Nucleus accumbens (tissue), 56 donors: ENCODE results near the gene RHEX.

ENCODE experiments used
- DNase-seq, 56 donors: peaks; one replicate each; lab custom pipeline; 2025; lab: John Stamatoyannopoulos, UW

Gene RHEX

GRCh38 chr1:206114692-206115640 lies 62.0 kb downstream of the RHEX start:
- DNase-seq, result no peak

- no peak for DNase-seq
These were observed 62.8 kb downstream of the RHEX start for GRCh38 chr1:206115791-206116190.

DNA sequence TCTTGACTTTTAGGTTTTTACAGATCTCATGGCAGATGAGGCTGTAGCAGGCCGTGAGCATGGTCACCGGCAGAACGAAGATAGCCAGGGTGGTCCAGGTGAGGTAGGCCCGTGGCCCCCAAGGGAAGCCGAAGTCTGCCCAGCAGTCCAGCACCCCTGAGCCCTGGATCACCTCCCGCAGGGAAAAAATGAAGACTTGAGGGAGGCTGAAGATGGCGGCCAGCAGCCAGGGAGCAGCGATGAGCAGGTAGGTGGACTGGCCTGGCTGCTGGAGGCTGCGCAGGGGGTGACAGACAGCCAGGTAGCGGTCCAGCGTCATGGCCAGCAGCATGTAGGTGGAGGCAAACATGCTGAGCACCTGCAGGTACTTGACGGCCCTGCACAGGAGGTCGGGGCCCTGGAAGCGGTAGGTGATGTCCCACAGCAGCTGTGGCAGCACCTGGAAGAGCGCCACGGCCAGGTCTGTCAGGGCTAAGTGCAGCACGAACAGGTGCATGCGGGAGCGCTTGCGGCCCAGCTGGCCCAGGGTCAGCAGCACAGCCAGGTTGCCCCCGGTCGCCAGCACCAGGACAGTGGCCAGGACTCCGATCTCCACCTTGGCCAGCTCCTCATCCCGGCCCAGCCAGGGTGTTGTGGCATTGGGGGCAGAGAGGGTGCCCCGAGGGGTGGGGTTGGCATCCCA lies 63.4 kb downstream of the RHEX start:
- DNase-seq, result no peak

DNA sequence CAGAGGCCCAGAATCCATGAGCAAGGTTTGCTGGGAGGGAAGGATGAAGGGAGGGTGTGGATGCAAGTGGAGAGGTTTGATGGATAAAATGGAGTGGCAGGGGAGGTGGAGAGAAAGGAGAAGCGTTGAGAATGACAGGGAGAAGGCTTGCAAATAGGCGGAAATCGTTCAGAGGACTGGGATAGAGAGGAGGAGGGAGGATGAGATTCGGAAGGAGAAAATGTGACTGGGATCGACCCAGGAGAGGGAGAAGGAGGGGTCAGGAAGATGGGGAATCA lies 63.8 kb downstream of the RHEX start:
- no peak for DNase-seq

DNA sequence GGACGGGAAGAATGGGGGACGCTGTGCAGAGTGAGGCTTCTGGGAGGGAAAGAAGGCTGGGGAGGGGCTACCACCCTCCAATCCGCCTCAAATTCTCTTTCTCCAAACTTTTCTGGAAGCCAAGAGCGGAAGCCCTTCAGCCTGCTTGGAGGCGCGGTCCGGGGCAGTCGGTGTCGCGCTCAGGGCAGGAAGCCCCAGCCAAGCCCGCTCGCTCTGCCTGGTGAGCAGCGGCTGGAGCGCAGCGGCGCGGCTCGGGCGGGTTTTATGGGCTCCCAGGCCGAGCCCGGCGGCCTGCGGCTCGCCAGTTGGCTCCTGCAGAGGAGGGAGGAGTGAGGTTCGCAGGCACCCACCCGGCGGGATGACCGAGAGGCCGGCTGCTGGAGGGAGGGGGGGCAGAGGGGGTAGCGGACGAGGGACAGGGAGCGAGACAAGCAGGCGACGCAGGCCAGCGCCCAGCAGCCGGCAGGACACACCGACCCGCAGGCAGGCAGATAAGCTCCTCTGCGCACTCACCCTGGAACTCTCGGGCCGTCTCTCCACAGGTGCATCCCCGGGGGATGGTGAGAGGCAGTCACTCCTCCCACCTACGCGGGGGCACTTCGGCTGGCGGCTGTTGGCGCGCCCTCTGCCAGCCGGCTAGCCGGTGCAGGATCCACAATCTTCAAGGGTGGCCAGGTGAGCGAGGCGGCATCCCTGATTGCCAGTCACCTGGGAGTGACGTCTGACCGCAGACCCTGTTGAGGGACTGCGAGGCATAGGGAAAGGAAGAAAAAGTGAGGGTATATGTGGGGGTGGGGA lies 64.4 kb downstream of the RHEX start, which contains the start of gene AVPR1B:
Gene AVPR1B, minus strand, starts transcription at position 238 of the 798 bp plus-strand sequence. CDS start 498 bp downstream, outside the sequence.
- DNase-seq, result peak in 12 of 56 donors; percentile 3 to 39 (median 10)

GRCh38 chr1:206120406-206120805 lies 67.4 kb downstream of the RHEX start:
- DNase-seq, result no peak

- no peak for DNase-seq
These were observed 68.3 kb downstream of the RHEX start for GRCh38 chr1:206121269-206121668.

GRCh38 chr1:206122686-206123085 lies 69.7 kb downstream of the RHEX start:
- no peak for DNase-seq

DNA sequence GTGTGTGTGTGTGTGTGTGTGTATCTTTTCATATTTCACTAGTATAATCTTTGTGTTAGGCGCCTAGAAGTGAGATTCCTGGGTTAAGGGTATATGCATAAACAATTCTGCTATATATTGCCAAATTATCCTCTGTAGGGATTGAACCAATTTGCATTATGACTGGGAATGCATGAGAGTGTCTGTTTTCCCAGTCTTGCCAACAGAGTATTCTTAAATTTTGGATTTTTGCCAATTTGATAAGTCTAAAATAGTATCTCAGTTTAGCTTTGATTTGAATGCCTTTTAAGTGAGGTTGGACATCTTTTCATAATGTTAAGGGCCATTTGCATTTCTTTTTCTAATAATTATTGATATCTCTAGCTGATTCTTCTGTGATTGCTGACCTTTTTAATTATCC lies 72.4 kb downstream of the RHEX start:
- no peak for DNase-seq

DNA sequence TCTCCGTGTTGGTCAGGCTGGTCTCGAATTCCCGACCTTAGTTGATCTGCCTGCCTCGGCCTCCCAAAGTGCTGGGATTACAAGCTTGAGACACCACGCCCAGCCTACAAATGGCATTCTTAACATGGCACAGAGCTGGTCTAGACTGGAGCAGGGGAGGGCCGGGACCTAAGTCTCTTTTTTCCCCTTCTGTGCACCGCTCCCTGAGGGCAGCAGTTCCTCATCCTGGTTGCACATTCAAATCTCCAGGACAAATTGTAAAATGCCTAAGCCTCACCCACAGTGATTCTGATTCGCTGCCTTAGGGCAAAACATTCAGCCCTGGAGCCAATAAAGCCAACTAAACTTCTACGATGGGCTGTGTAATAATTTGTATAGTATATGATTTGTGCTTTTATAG lies 74.4 kb downstream of the RHEX start:
- DNase-seq, result no peak

DNA sequence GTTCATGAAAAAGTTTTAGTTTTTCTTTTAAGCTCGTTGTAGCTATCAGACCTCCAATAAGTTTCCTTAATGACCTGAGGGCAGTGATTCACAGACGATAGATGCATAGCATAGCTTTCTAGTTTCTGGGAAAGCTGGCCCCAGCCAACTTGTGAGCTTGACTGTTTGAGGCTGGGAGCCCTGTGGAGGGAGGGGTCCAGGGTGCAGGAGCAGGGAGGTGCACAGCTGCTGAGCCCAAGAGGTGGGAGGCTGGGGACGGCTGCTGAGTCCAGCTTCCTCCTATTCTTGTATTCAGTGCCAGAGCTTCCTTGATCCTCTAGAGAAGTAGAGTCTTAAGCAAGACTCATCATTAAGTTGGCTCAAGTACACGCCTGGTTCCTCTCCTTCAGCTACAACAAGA lies 75.2 kb downstream of the RHEX start:
- no peak for DNase-seq

GRCh38 chr1:206131037-206131436 lies 78.1 kb downstream of the RHEX start:
- DNase-seq, result no peak

DNA sequence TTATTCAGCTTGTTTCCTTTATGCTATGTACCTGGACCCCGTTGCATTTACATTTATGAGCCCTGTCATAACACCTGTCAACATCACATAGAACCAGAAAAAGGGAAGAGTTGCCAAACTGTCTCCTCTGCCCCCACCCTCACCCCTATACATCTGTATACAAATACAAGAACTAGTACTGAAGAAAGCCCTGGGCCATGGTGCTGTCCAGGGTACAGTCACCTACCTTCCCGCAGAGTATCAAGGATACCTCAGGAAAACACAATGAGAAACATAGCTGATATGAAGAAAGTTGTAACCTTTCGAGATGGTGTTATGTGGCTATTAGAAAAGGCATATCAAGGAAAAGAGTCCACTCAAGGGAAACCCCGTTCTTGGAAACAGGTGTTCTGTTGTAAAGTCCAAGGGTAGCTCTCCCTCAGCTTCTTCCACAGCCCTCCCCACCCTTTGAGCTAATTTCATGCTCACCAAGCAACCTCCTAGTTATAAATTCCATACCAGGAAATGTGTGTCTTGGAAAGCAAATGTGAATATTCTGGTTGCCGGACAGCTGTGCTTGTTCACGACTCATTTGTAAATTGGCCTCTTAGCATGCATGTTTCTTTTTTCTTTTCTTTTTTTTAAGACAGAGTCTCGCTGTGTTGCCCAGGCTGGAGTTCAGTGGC lies 80.9 kb downstream of the RHEX start:
- no peak for DNase-seq

GRCh38 chr1:206135248-206135647 lies 82.3 kb downstream of the RHEX start:
- no peak for DNase-seq

DNA sequence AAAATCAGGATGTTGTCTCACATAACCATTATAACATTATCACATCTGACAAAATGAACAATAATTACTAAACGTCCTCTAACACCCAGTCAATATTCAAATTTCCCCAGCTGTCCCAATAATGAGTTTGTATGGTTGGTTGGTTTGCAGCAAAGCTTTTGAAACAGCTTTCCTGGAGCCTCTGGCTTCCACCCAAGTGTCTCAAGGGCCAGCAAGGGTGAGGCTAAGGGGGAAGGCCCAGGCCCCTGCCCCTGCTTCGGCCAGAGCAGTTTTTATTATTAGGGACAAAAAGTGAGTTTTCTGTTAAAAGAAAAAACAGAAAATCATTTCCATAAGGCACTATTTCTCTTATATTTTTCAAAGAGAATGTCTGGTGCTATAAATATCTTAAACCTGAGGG lies 83.3 kb downstream of the RHEX start:
- DNase-seq, result no peak

DNA sequence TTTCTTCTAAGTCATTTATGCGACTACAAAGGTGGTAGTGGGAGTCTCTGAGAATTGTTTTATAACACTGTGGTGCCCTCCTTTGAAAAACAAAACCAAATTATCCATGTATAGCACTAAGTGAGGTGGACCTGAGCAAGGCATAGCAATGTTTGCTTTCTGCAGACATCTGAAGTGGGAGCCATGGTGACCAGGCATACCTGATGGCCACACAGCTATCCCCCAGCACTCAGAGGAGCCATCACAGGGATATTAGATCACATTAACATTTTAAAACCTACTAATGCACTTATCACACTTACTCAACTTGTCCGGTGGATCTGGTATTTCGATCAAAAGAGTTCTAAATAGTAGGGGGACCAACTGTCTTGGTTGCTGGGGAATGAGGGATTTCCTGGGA lies 89.0 kb downstream of the RHEX start:
- DNase-seq, result no peak

DNA sequence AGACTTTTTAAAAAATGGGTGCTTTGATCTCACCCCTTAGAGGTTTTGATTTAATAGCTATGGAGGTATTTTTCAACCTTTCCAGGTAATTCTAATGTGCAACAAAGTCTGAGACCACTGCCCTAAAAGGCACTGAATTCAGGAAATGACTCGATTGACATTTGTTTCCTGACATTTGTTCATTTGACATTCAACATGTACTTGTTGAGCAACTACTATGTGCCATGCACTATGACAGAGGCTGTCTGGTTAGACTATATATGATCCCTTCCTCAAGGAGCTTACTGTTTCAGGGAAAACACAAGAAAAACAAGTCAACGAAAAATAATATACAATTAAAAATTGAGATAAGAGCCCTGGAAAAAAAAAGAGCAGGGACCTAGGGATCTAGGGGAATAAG lies 89.8 kb downstream of the RHEX start:
- DNase-seq, result no peak

DNA sequence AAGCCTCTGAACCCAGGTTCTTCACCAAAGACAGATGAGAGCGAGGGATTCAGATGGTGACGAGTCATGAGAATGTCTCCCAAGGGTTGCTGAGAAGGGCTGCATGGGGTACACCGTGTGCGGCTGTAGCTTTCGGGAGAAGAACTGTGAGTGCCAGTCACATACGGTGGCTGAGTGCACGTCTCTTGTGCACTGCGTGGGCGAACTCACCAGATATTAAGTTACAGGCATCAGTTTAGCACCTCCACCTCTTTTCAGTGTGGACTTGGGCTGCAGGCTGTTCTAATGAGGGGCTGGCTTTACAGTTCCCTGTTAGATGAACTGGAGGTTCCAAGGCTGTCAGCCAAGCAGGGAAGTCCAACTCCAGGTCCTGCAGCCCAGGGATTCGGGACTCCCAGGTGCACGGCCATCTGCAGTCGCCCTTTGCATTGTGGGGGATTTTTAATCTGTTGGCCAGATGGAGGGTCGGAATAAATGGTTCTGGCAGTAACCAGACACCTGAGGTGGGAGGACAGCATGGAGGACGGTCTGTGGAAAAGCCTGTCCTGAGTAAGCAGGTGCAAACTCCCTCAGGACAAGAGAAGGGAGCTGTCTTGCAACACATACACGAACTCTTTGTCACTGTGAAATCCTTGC lies 90.7 kb downstream of the RHEX start:
- DNase-seq, result no peak

DNA sequence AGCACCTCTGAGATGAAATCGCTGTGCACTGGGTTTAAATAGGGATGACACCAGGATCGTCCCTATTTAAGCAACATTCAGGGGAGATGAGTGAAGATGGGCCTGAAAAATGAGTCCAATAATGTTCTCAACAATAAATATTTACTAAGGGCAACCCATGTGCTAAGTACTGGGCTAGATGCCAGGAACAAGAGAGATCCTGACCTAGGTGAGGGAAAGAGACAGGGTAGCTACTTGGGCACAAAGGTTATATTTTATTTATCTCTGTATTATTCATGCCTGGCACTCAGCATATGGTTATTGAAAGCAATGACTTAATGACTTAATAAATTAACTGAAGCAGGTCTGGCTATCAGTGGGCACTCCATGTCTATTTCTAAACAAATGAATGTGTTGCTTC lies 91.6 kb downstream of the RHEX start:
- no peak for DNase-seq

DNA sequence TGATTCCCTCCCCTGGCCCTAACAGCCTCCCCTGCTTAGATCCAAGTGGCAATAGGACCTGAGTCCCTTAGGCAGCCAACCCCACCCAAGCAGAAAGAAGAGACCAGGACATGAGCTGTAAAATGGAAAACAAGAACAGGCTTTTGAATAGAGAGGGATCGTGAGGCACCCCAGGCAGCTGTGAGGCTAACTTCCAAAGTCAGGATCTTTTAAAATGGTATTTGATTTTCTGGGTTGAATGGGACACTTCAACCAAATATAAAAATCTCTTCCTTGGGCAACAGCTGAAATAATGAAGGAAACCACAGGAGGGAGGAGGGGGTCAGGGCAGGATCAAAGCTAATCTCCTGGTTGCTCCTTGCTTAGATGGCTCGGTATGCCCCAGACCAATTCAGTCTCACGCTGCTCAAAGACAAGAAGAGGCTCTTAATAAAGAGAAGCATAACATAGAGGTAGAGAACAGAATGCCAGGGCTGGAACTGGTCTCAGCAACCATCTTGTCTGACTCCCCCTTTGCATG lies 92.9 kb downstream of the RHEX start:
- DNase-seq, result no peak
